Tibial nerve (tissue), 3 donors: ENCODE data around the gene C13orf46.

Experiments used
- CTCF ChIP-seq, 5 experiments: fragments of 200-600 bp in 3 of 5; fragments of 450-650 bp in 2 of 5; sonication (generic) in 3 of 5; IDR thresholded peaks; one replicate each; pipeline ENCODE4 v1.5.1; 2016 to 2019; ENCODE audit warnings: antibody characterized with exemption in 5 of 5, mild to moderate bottlenecking in 3 of 5, moderate library complexity in 2 of 5
- POLR2A ChIP-seq, 2 donors: fragments of 450-650 bp; IDR thresholded peaks; one replicate each; pipeline ENCODE4 v1.6.1; 2017; ENCODE audit warnings: antibody characterized with exemption in 2 of 2, mild to moderate bottlenecking in 2 of 2, moderate library complexity in 2 of 2

- TF ChIP-seq CTCF (IDR thresholded peaks at IDR 0.05): no peak
- no peak for TF ChIP-seq POLR2A (IDR thresholded peaks at IDR 0.05)
Measured at GRCh38 chr13:113946409-113947181, 27.3 kb downstream of the C13orf46 start.
